K562 (cell line): ENCODE measurements around the gene NEDD4. TPM values are rescaled to one million over a fixed set of nuclear protein-coding genes. Genes with fewer than 3 reads are reported as not detected.
A peak's percentile ranks its signal among the peaks of the same experiment; 100 is the strongest.
"Not testable (repeated sequence)": the region's sequence is repeated elsewhere in the genome, so short reads cannot be mapped to it uniquely, and the experiment has no call there.

Source experiments
- ATAC-seq: fragments of 200-7000 bp; cut with Tn5 transposase; 3 replicates; pipeline ENCODE4 v1.9.1; 2020; ENCODE audit warnings: moderate library complexity
- BruUV-seq: library from RNA; stranded (reverse); fragments of 400-500 nt; replicated peaks from 2 replicates; lab custom pipeline; 2021; lab: Mats Ljungman, UMichigan
- CTCF ChIA-PET: fragments of 300-600 bp; formaldehyde crosslinking; extraction: SDS; loops from one replicate; lab custom pipeline; 2021; ENCODE audit warnings: low intra/inter-chr PET ratio; lab: Yijun Ruan, JAX
- POLR2A ChIA-PET: fragments of 300-600, 350-650 bp; sonication (Branson Sonifier 250); formaldehyde crosslinking; extraction: SDS; loops from one replicate; lab custom pipeline; 2021; ENCODE audit warnings: antibody characterized with exemption, inconsistent platforms; lab: Yijun Ruan, JAX
- DNase-seq, 4 experiments: peaks; one replicate each; pipeline versions ENCODE4 v3.0.0 to v3.0.0-alpha.2; 2011 to 2018; ENCODE audit warnings: low spot score in 3 of 4, mixed read lengths in 3 of 4; ENCODE audit errors: extremely low read depth in 1 of 4
- FAIRE-seq: peaks from 2 replicates; lab custom pipeline; 2011; peaks lifted over from hg19 to GRCh38; lab: Jason Lieb, UNC
- H2AFZ ChIP-seq: 2 replicates; pipeline ENCODE4 v1.6.0; 2011; ENCODE audit warnings: low read depth, low read length, control low read depth, inconsistent platforms
- H3K27ac ChIP-seq: fragments of 200-600 bp; 3 replicates; pipeline ENCODE4 v1.8.0; 2011; ENCODE audit warnings: low read depth, mild to moderate bottlenecking, control low read depth, inconsistent platforms, low read length, moderate library complexity, mixed read lengths; ENCODE audit errors: extremely low read depth
- H3K27me3 ChIP-seq, 2 experiments: fragments of 300-600 bp in 1 of 2; 2 replicates in 1 of 2; 3 replicates in 1 of 2; pipeline versions ENCODE4 v1.6.0 to v1.8.0; 2011; ENCODE audit warnings: inconsistent platforms in 2 of 2, low read length in 2 of 2, mild to moderate bottlenecking in 1 of 2, mixed read lengths in 1 of 2, moderate library complexity in 1 of 2; ENCODE audit not compliant: control insufficient read depth in 2 of 2, insufficient read depth in 2 of 2
- H3K36me3 ChIP-seq: fragments of 300-600 bp; 3 replicates; pipeline ENCODE4 v1.8.0; 2011; ENCODE audit warnings: mild to moderate bottlenecking, low read length, inconsistent platforms; ENCODE audit not compliant: control insufficient read depth, insufficient read depth
- H3K4me1 ChIP-seq, 2 experiments: fragments of 200-600 bp in 1 of 2; replicated peaks in 1 of 2; 2 replicates in 1 of 2; 3 replicates in 1 of 2; pipeline versions ENCODE4 v1.5.1 to v1.8.0; 2011; ENCODE audit warnings: inconsistent platforms in 2 of 2, low read length in 2 of 2, mild to moderate bottlenecking in 1 of 2, mixed read lengths in 1 of 2, moderate library complexity in 1 of 2; ENCODE audit not compliant: control insufficient read depth in 2 of 2, insufficient read depth in 2 of 2
- H3K4me2 ChIP-seq: 2 replicates; pipeline ENCODE4 v1.6.1; 2011; ENCODE audit warnings: low read length, control low read depth, inconsistent platforms, mixed read lengths; ENCODE audit not compliant: insufficient read depth
- H3K4me3 ChIP-seq: fragments of 200-600 bp; sonication (generic), shearing (Covaris generic); 2 replicates; pipeline ENCODE4 v1.5.1; 2016; ENCODE audit warnings: control low read depth, inconsistent platforms
- H3K79me2 ChIP-seq: fragments of 200-600 bp; 3 replicates; pipeline ENCODE4 v1.8.0; 2011; ENCODE audit warnings: low read length, inconsistent platforms; ENCODE audit not compliant: control insufficient read depth, insufficient read depth
- H3K9ac ChIP-seq, 2 experiments: 2 replicates each; pipeline versions ENCODE4 v1.6.0 to v1.6.1; 2011; ENCODE audit warnings: low read depth in 2 of 2, low read length in 2 of 2, control low read depth in 1 of 2, inconsistent platforms in 1 of 2, mild to moderate bottlenecking in 1 of 2, mixed read lengths in 1 of 2; ENCODE audit not compliant: insufficient read depth in 1 of 2
- H3K9me1 ChIP-seq: one replicate; pipeline ENCODE4 v1.6.0; 2011; ENCODE audit warnings: inconsistent platforms, mild to moderate bottlenecking, low read length, moderate library complexity; ENCODE audit not compliant: control insufficient read depth, insufficient read depth
- H3K9me3 ChIP-seq: replicated peaks from 2 replicates; pipeline ENCODE4 v1.5.1; 2011; ENCODE audit warnings: low read depth, low read length, inconsistent platforms; ENCODE audit not compliant: control insufficient read depth, insufficient read depth
- H4K20me1 ChIP-seq: replicated peaks from 2 replicates; pipeline ENCODE4 v1.6.1; 2011; ENCODE audit warnings: low read length, inconsistent platforms, mixed read lengths; ENCODE audit not compliant: control insufficient read depth, insufficient read depth
- STAT5A ChIP-seq: IDR thresholded peaks from 2 replicates; pipeline ENCODE4 v1.6.1; 2012; ENCODE audit warnings: low read length, inconsistent platforms, borderline replicate concordance
- ZNF431 ChIP-seq: sonication (generic); formaldehyde crosslinking; IDR thresholded peaks from 2 replicates; pipeline ENCODE4 v1.8.0; 2022; ENCODE audit warnings: mild to moderate bottlenecking, missing genetic modification reagents
- WGBS: fragments of 100-300 bp; shearing (Covaris generic); methylation state at CpG from one replicate; pipeline ENCODE4 v1.1.6; 2016; ENCODE audit warnings: low coverage, mixed read lengths; ENCODE audit not compliant: insufficient coverage; ENCODE audit errors: missing lambda C conversion rate; 5-methylcytosine and 5-hydroxymethylcytosine counted together
- in situ Hi-C: fragments of 300-500 bp; cut with MboI; formaldehyde crosslinking; loops from 4 replicates; pipeline ENCODE4 v1.15.0; 2018; ENCODE audit warnings: inconsistent platforms, mixed read lengths
- intact Hi-C: fragments of 100-400 bp; cut with micrococcal nuclease; formaldehyde crosslinking; loops from 2 replicates; pipeline ENCODE4 v1.14.2; 2022
- polyA plus RNA-seq, 8 experiments: library from polyadenylated mRNA; depleted of rRNA in 4 of 8; stranded (reverse) in 5 of 8; unstranded in 3 of 8; fragments of >200 nt; fragmentation: Nextera tagmentation in 2 of 8; fragmentation: Illumina TruSeq in 1 of 8; extraction: Ambion mirVana in 2 of 8; extraction: Trizol in 1 of 8; gene quantifications; 2 replicates each; pipeline versions ENCODE4 v1.2.1 to v1.2.3, GENCODE V29; 2011 to 2014; ENCODE audit warnings: inconsistent platforms in 1 of 8, missing spikeins in 1 of 8
- total RNA-seq, 7 experiments: library from RNA; depleted of rRNA in 6 of 7; stranded (reverse); fragments of >200 nt in 6 of 7; fragmentation: Illumina TruSeq in 2 of 7; extraction: Trizol in 2 of 7; gene quantifications; 2 replicates each; pipeline versions ENCODE4 v1.2.1 to v1.2.3, GENCODE V29; 2011 to 2021; ENCODE audit warnings: low replicate concordance in 1 of 7
- TF ChIP-seq, protein P1 (sequence below), 3 experiments: IDR thresholded peaks in 2 of 3; conservative IDR thresholded peaks in 1 of 3; 2 replicates each; pipeline ENCODE4 v1.5.1; 2011 to 2012; ENCODE audit warnings: low read length in 3 of 3, mild to moderate bottlenecking in 3 of 3, control low read depth in 2 of 3, improper control_type of control experiment in 1 of 3, inconsistent platforms in 1 of 3, low read depth in 1 of 3, mixed read lengths in 1 of 3, moderate library complexity in 1 of 3; ENCODE audit not compliant: insufficient read depth in 2 of 3

Gene NEDD4
- total and polyA plus RNA-seq, 9 of the 15 experiments (the other 6 are each of a cell fraction or from before 2014, with no cell fraction given): 7.2 to 23.7 (median 17.3) TPM

DNA sequence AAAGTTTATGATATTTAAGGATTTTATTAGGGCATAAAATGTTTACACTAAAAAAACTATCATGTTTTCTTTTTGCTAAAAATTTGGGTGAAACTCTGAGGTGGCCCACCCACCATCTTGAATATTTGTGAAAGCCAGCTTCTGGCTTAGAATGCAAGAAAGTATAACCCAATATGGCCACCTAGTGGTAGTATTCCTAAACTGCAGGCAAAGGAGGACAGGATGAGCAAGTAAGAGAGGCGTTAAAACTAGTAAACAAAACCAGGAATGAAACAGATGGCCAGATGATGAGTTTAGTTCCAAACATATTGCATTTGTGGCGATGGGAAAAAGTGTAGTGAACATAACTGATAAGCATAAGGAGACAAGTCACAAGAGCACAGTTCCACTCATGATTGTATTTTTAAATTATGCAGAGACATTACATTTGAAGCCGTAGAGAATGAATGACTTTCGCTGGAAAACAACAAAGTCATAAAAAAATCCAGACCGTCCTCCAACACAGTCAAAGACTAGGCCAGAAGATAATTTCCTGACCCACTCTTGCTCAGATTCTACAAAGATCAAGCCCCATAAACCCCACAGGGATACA lies 147.2 kb downstream of the NEDD4 start (continued):
- TF ChIP-seq, protein P1, sequence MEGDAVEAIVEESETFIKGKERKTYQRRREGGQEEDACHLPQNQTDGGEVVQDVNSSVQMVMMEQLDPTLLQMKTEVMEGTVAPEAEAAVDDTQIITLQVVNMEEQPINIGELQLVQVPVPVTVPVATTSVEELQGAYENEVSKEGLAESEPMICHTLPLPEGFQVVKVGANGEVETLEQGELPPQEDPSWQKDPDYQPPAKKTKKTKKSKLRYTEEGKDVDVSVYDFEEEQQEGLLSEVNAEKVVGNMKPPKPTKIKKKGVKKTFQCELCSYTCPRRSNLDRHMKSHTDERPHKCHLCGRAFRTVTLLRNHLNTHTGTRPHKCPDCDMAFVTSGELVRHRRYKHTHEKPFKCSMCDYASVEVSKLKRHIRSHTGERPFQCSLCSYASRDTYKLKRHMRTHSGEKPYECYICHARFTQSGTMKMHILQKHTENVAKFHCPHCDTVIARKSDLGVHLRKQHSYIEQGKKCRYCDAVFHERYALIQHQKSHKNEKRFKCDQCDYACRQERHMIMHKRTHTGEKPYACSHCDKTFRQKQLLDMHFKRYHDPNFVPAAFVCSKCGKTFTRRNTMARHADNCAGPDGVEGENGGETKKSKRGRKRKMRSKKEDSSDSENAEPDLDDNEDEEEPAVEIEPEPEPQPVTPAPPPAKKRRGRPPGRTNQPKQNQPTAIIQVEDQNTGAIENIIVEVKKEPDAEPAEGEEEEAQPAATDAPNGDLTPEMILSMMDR (IDR thresholded peaks at IDR 0.05 in 2 of 3, conservative IDR thresholded peaks at IDR 0.05 in 1 of 3; ENCODE audit: insufficient read depth in 2 of 3, low read depth in 1 of 3, low read length in 3 of 3): peak; percentile 68 to 79 (median 72)
- no peak for TF ChIP-seq STAT5A

DNA sequence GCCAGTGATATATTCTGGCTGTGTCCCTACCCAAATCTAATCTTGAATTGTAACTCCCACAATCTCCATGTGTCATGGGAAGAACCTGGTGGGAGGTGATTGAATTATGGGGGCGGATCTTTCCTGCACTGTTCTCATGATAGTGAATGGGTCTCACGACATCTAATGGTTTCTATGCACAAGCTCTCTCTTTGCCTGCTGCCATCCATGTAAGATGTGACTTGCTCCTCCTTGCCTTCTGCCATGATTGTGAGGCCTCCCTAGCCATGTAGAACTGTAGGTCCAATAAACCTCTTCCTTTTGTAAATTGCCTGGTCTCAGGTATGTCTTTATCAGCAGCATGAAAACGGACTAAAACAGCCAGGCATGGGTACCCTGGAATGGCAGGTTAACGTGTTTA lies 150.5 kb downstream of the NEDD4 start:
- H3K79me2 ChIP-seq, DNase-seq, BruUV-seq, in situ Hi-C loops, H3K4me2 ChIP-seq, H2AFZ ChIP-seq, H3K9ac ChIP-seq, ATAC-seq, H3K27me3 ChIP-seq, FAIRE-seq, H3K27ac ChIP-seq, intact Hi-C loops, H3K4me1 ChIP-seq, H3K9me1 ChIP-seq, H4K20me1 ChIP-seq, H3K9me3 ChIP-seq, POLR2A ChIA-PET, CTCF ChIA-PET, H3K4me3 ChIP-seq: not testable (repeated sequence)
- WGBS: 60% methylated on average over 4 of the region's 4 CpGs
- H3K36me3 ChIP-seq: peaks cover 10% of the 10 kb centered on the region; the same call in 2 of the 3 replicates
- TF ChIP-seq ZNF431 (CRISPR knock-in tag): peak; percentile 94
